HCT116 (cell line): ENCODE results near the gene COL9A3. TPM values are rescaled to one million over a fixed set of nuclear protein-coding genes. Genes with fewer than 3 reads are reported as not detected.

Source experiments
- ATAC-seq: fragments of 200-7000 bp; cut with Tn5 transposase; 2 replicates; pipeline ENCODE4 v1.9.1; 2020; ENCODE audit warnings: mild to moderate bottlenecking, moderate library complexity
- BruUV-seq: library from RNA; stranded (reverse); fragments of 400-500 nt; replicated peaks from 2 replicates; lab custom pipeline; 2021; lab: Mats Ljungman, UMichigan
- CTCF ChIA-PET: fragments of 300-600 bp; sonication (Branson Sonifier 250); formaldehyde crosslinking; loops from one replicate; lab custom pipeline; 2021; ENCODE audit warnings: antibody characterized with exemption; lab: Charles Lee
- POLR2A ChIA-PET: fragments of 300-600, 350-600 bp; sonication (Branson Sonifier 250); formaldehyde crosslinking; loops from one replicate; lab custom pipeline; 2021; ENCODE audit warnings: antibody characterized with exemption; lab: Charles Lee
- RAD21 ChIA-PET, 2 experiments: fragments of 300-600 bp; sonication (Branson Sonifier 250); formaldehyde crosslinking; loops; one replicate each; lab custom pipeline; 2023; ENCODE audit warnings: low total read pairs in 2 of 2; ENCODE audit not compliant: uncharacterized antibody in 2 of 2, unreplicated experiment in 2 of 2, low non-redundant PET in 1 of 2; lab: Charles Lee
- DNase-seq: peaks from one replicate; pipeline ENCODE4 v3.0.0-alpha.2; 2010; ENCODE audit warnings: low read depth, low spot score
- H2AFZ ChIP-seq: fragments of 200-600 bp; shearing (Covaris generic), sonication (generic); 2 replicates; pipeline ENCODE4 v1.6.1; 2017; ENCODE audit warnings: low read depth, mixed run types, mixed read lengths, antibody characterized with exemption, low read length; ENCODE audit not compliant: poor library complexity, severe bottlenecking
- H3K27ac ChIP-seq: 2 replicates; pipeline ENCODE4 v1.5.1; 2012; ENCODE audit warnings: low read depth, low read length
- H3K27me3 ChIP-seq: fragments of 200-600 bp; sonication (generic); 2 replicates; pipeline ENCODE4 v1.6.1; 2016; ENCODE audit warnings: mixed run types, low read length, mixed read lengths; ENCODE audit not compliant: insufficient read depth
- H3K36me3 ChIP-seq, 2 experiments: fragments of 200-500 bp in 1 of 2; fragments of 200-600 bp in 1 of 2; sonication (Bioruptor generic) in 1 of 2; sonication (generic) in 1 of 2; 2 replicates each; pipeline versions ENCODE4 v1.5.1 to v1.6.1; 2014 to 2016; ENCODE audit warnings: low read length in 2 of 2, inconsistent platforms in 1 of 2, mixed read lengths in 1 of 2, mixed run types in 1 of 2; ENCODE audit not compliant: insufficient read depth in 2 of 2, control insufficient read depth in 1 of 2
- H3K4me1 ChIP-seq, 2 experiments: fragments of 200-600 bp in 1 of 2; sonication (generic) in 1 of 2; 2 replicates each; pipeline versions ENCODE4 v1.5.1 to v1.6.1; 2012 to 2017; ENCODE audit warnings: low read length in 2 of 2, inconsistent platforms in 1 of 2, mild to moderate bottlenecking in 1 of 2, mixed read lengths in 1 of 2, mixed run types in 1 of 2, moderate library complexity in 1 of 2; ENCODE audit not compliant: insufficient read depth in 2 of 2, control insufficient read depth in 1 of 2
- H3K4me2 ChIP-seq: fragments of 200-600 bp; sonication (generic); 2 replicates; pipeline ENCODE4 v1.6.1; 2017; ENCODE audit warnings: mixed run types, low read length, mixed read lengths
- H3K4me3 ChIP-seq, 2 experiments: fragments of 200-600 bp in 1 of 2; sonication (generic) in 1 of 2; replicated peaks in 1 of 2; 2 replicates each; pipeline ENCODE4 v1.5.1; 2011 to 2016; ENCODE audit warnings: low read length in 2 of 2, control low read depth in 1 of 2, low read depth in 1 of 2, mild to moderate bottlenecking in 1 of 2, mixed read lengths in 1 of 2, mixed run types in 1 of 2
- H3K79me2 ChIP-seq: fragments of 200-600 bp; sonication (generic); 2 replicates; pipeline ENCODE4 v1.6.1; 2017; ENCODE audit warnings: mild to moderate bottlenecking, mixed run types, low read length, moderate library complexity, mixed read lengths; ENCODE audit not compliant: insufficient read depth
- H3K9ac ChIP-seq: fragments of 200-600 bp; sonication (generic); 2 replicates; pipeline ENCODE4 v1.6.1; 2016; ENCODE audit warnings: low read length, mixed read lengths
- H3K9me2 ChIP-seq: fragments of 200-600 bp; sonication (generic), shearing (Covaris generic); 2 replicates; pipeline ENCODE4 v1.6.1; 2017; ENCODE audit warnings: mixed run types, mild to moderate bottlenecking, moderate library complexity; ENCODE audit not compliant: insufficient read depth
- H3K9me3 ChIP-seq, 2 experiments: fragments of 200-500 bp in 1 of 2; fragments of 200-600 bp in 1 of 2; sonication (Bioruptor generic) in 1 of 2; sonication (generic) in 1 of 2; 2 replicates each; pipeline ENCODE4 v1.6.1; 2014 to 2017; ENCODE audit warnings: low read length in 2 of 2, mixed read lengths in 2 of 2, inconsistent platforms in 1 of 2, low read depth in 1 of 2, mild to moderate bottlenecking in 1 of 2, mixed run types in 1 of 2, moderate library complexity in 1 of 2; ENCODE audit not compliant: control insufficient read depth in 1 of 2, insufficient read depth in 1 of 2
- H4K20me1 ChIP-seq: fragments of 200-600 bp; sonication (generic), shearing (Covaris generic); 2 replicates; pipeline ENCODE4 v1.6.1; 2017; ENCODE audit warnings: mixed run types, mild to moderate bottlenecking, moderate library complexity; ENCODE audit not compliant: insufficient read depth
- POLR2AphosphoS5 ChIP-seq: IDR thresholded peaks from 2 replicates; pipeline ENCODE4 v1.6.1; 2011; ENCODE audit warnings: mild to moderate bottlenecking, low read depth, low read length, moderate library complexity
- intact Hi-C: fragments of 100-400 bp; cut with micrococcal nuclease; formaldehyde crosslinking; loops from 2 replicates; pipeline ENCODE4 v1.10.0; 2022
- total RNA-seq: library from RNA; stranded (reverse); gene quantifications from one replicate; pipeline ENCODE4 v1.2.1, GENCODE V29; 2021; ENCODE audit not compliant: unreplicated experiment
- TF ChIP-seq, protein P1 (sequence below): IDR thresholded peaks from 2 replicates; pipeline ENCODE4 v1.6.1; 2011; ENCODE audit warnings: mild to moderate bottlenecking, low read length, moderate library complexity; ENCODE audit not compliant: insufficient replicate concordance; ENCODE audit errors: extremely low read depth

The COL9A3 gene
- total RNA-seq, 1 experiment from 2014 or later: 29.7 TPM

DNA sequence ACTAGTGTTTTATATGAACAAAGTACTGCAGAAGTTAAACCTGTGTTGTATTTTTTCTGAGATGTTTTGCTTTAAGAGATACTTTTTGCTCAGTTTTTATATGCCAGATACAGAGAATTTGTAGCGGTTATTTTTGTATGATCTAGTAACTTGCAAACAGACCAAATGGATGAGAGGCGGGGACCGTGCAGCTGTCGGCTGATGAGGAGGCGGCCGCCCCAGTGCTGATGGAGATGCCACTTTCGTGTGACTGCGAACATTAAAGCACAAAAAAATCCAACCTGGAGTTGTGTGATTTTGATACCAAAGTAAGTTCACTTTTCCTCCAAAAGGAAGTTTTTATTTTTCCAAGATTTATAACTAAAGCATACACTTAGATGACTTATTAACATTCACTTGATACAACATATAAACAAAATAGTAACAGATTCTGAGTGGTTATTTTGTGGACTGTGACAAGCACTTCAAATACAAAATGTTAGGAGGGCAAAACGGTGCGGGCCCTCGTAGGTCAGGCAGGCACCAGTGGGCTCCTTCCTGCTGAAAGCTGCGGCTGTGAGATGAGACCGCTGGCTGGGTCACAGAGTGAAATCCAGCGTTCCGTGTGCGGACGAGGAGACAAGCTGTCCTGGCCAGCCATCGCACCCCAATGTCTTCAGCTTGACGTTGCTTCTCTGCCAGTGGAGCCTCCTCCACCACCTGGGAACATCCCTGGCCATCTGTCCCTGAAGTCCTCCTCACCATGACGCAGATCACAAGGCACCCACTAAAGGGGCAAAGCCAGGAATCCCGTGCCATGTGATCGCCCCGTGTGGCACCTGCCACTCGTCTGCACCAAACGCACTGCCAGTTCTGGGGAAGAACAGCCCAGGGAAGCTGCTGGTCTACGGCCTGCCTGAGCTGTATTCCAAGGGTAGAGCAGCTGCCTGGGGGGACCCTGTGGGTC lies 16.3 kb upstream of the COL9A3 start:
- ChIA-PET POLR2A (no interaction called here), CTCF (no interaction called here), RAD21 (no interaction called here)
- Histone ChIP-seq H4K20me1 (no peaks in the 10 kb centered on the region), H3K9me3 (no peaks in the 10 kb centered on the region), H3K4me1 (peaks cover 13 to 31% of the 10 kb centered on the region in 2 experiments), H3K27me3 (no peaks in the 10 kb centered on the region), H2AFZ (no peak overlapping the region)
- intact Hi-C loops: loop anchor here (10.0 kb wide), 1 partner anchor 496 kb away; the partner anchor contains the start of gene ADRM1
- BruUV-seq: no TSS peak
- TF ChIP-seq, protein P1, sequence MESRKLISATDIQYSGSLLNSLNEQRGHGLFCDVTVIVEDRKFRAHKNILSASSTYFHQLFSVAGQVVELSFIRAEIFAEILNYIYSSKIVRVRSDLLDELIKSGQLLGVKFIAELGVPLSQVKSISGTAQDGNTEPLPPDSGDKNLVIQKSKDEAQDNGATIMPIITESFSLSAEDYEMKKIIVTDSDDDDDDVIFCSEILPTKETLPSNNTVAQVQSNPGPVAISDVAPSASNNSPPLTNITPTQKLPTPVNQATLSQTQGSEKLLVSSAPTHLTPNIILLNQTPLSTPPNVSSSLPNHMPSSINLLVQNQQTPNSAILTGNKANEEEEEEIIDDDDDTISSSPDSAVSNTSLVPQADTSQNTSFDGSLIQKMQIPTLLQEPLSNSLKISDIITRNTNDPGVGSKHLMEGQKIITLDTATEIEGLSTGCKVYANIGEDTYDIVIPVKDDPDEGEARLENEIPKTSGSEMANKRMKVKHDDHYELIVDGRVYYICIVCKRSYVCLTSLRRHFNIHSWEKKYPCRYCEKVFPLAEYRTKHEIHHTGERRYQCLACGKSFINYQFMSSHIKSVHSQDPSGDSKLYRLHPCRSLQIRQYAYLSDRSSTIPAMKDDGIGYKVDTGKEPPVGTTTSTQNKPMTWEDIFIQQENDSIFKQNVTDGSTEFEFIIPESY: no peak
- 0 out of 2 replicates have a peak, but pooled peaks have one; percentile 5 for TF ChIP-seq POLR2AphosphoS5
- TF ChIP-seq, all 23 proteins: peak for 1
- Histone ChIP-seq H3K4me3 (no peak overlapping the region), H3K9ac (no peak overlapping the region), H3K9me2 (no peaks in the 10 kb centered on the region), H3K79me2 (peaks cover 34% of the 10 kb centered on the region), H3K36me3 (peaks cover 19 to 37% of the 10 kb centered on the region in 2 experiments; a peak in 3 of 4 replicates), H3K27ac (no peak overlapping the region), H3K4me2 (no peak overlapping the region)
- no peak for DNase-seq
- no peak for ATAC-seq
